HUES48 (cell line): ENCODE data around the gene UBQLN3.

ENCODE experiments used
- H3K27ac ChIP-seq: one replicate; pipeline ENCODE4 v1.7.0; 2013; ENCODE audit warnings: low read depth, low read length, inconsistent platforms
- H3K27me3 ChIP-seq: 2 replicates; pipeline ENCODE4 v1.6.1; 2013; ENCODE audit warnings: mild to moderate bottlenecking, low read length; ENCODE audit not compliant: control insufficient read depth, insufficient read depth
- H3K36me3 ChIP-seq: 2 replicates; pipeline ENCODE4 v1.6.1; 2013; ENCODE audit warnings: low read length; ENCODE audit not compliant: control insufficient read depth, insufficient read depth
- H3K4me1 ChIP-seq: 2 replicates; pipeline ENCODE4 v1.6.1; 2013; ENCODE audit warnings: mild to moderate bottlenecking, low read length; ENCODE audit not compliant: control insufficient read depth, insufficient read depth
- H3K4me3 ChIP-seq: 2 replicates; pipeline ENCODE4 v1.5.1; 2013; ENCODE audit warnings: mild to moderate bottlenecking, low read depth, low read length
- H3K9ac ChIP-seq: 2 replicates; pipeline ENCODE4 v1.6.1; 2013; ENCODE audit warnings: mild to moderate bottlenecking, low read depth, low read length, moderate library complexity
- H3K9me3 ChIP-seq: 2 replicates; pipeline ENCODE4 v1.6.1; 2013; ENCODE audit warnings: low read length; ENCODE audit not compliant: control insufficient read depth, insufficient read depth

Gene UBQLN3

GRCh38 chr11:5505363-5506048 is 4.3 kb downstream of the UBQLN3 start:
- no peaks in the 10 kb centered on the region for H3K9me3 ChIP-seq
- H3K36me3 ChIP-seq, result no peaks in the 10 kb centered on the region
- H3K4me1 ChIP-seq, result no peaks in the 10 kb centered on the region
- no peaks in the 10 kb centered on the region for H3K27me3 ChIP-seq
- H3K9ac ChIP-seq, result no peak overlapping the region
- H3K27ac ChIP-seq, result no peak overlapping the region
- H3K4me3 ChIP-seq, result no peak overlapping the region

- no peak overlapping the region for H3K4me3 ChIP-seq
These were observed 5.3 kb downstream of the UBQLN3 start for GRCh38 chr11:5504403-5504921.

GRCh38 chr11:5500393-5500801 is 9.4 kb downstream of the UBQLN3 start:
- no peak overlapping the region for H3K9ac ChIP-seq

More at GRCh38 chr11:5504403-5504921, 5.3 kb downstream of the UBQLN3 start:
- Histone ChIP-seq H3K4me1 (no peaks in the 10 kb centered on the region), H3K9ac (no peak overlapping the region), H3K27me3 (no peaks in the 10 kb centered on the region), H3K36me3 (no peaks in the 10 kb centered on the region), H3K27ac (no peak overlapping the region), H3K9me3 (no peaks in the 10 kb centered on the region)

GRCh38 chr11:5499671-5500070 is 10.1 kb downstream of the UBQLN3 start:
- H3K27ac ChIP-seq, result no peak overlapping the region
- no peak overlapping the region for H3K4me3 ChIP-seq
- no peak overlapping the region for H3K9ac ChIP-seq

More at GRCh38 chr11:5500393-5500801, 9.4 kb downstream of the UBQLN3 start:
- Histone ChIP-seq H3K27ac (no peak overlapping the region), H3K4me3 (no peak overlapping the region), H3K4me1 (no peaks in the 10 kb centered on the region), H3K9me3 (no peaks in the 10 kb centered on the region), H3K27me3 (no peaks in the 10 kb centered on the region), H3K36me3 (no peaks in the 10 kb centered on the region)

GRCh38 chr11:5489576-5490357 is 20.0 kb downstream of the UBQLN3 start:
- Histone ChIP-seq H3K27me3 (no peaks in the 10 kb centered on the region), H3K4me3 (no peak overlapping the region), H3K36me3 (no peaks in the 10 kb centered on the region), H3K27ac (no peak overlapping the region), H3K9ac (no peak overlapping the region), H3K4me1 (no peaks in the 10 kb centered on the region), H3K9me3 (no peaks in the 10 kb centered on the region)

More at GRCh38 chr11:5499671-5500070, 10.1 kb downstream of the UBQLN3 start:
- Histone ChIP-seq H3K9me3 (no peaks in the 10 kb centered on the region), H3K4me1 (no peaks in the 10 kb centered on the region), H3K36me3 (no peaks in the 10 kb centered on the region), H3K27me3 (no peaks in the 10 kb centered on the region)

GRCh38 chr11:5488798-5489399 is 20.9 kb downstream of the UBQLN3 start:
- no peaks in the 10 kb centered on the region for H3K27me3 ChIP-seq
- no peak overlapping the region for H3K4me3 ChIP-seq
- no peaks in the 10 kb centered on the region for H3K4me1 ChIP-seq
- H3K9me3 ChIP-seq, result no peaks in the 10 kb centered on the region
- H3K36me3 ChIP-seq, result no peaks in the 10 kb centered on the region
- no peak overlapping the region for H3K27ac ChIP-seq
- no peak overlapping the region for H3K9ac ChIP-seq

- H3K4me1 ChIP-seq, result no peaks in the 10 kb centered on the region
These were observed 21.4 kb downstream of the UBQLN3 start, which contains the start of gene OR52D1 for GRCh38 chr11:5488385-5488784. OR52D1 (plus strand) TSS chr11:5488685; CDS start chr11:5488707, 22 bp downstream.

GRCh38 chr11:5486421-5486820 is 23.3 kb downstream of the UBQLN3 start:
- Histone ChIP-seq H3K27ac (no peak overlapping the region), H3K27me3 (no peaks in the 10 kb centered on the region), H3K4me1 (no peaks in the 10 kb centered on the region), H3K9me3 (no peaks in the 10 kb centered on the region), H3K36me3 (no peaks in the 10 kb centered on the region), H3K9ac (no peak overlapping the region), H3K4me3 (no peak overlapping the region)

More at GRCh38 chr11:5488385-5488784, 21.4 kb downstream of the UBQLN3 start, which contains the start of gene OR52D1:
- H3K9me3 ChIP-seq, result no peaks in the 10 kb centered on the region
- no peaks in the 10 kb centered on the region for H3K27me3 ChIP-seq
- no peak within 1 kb of the TSS for H3K4me3 ChIP-seq
- no peak within 1 kb of the TSS for H3K9ac ChIP-seq
- no peak within 1 kb of the TSS for H3K27ac ChIP-seq
- H3K36me3 ChIP-seq, result no peaks in the 10 kb centered on the region

- Histone ChIP-seq H3K4me3 (no peak overlapping the region), H3K9me3 (no peaks in the 10 kb centered on the region), H3K27ac (no peak overlapping the region), H3K36me3 (no peaks in the 10 kb centered on the region), H3K27me3 (no peaks in the 10 kb centered on the region), H3K9ac (no peak overlapping the region), H3K4me1 (no peaks in the 10 kb centered on the region)
These were observed 23.8 kb downstream of the UBQLN3 start for GRCh38 chr11:5486003-5486402.

- Histone ChIP-seq H3K4me1 (no peaks in the 10 kb centered on the region), H3K9me3 (no peaks in the 10 kb centered on the region), H3K9ac (no peak overlapping the region), H3K27ac (no peak overlapping the region), H3K4me3 (no peak overlapping the region), H3K36me3 (no peaks in the 10 kb centered on the region), H3K27me3 (no peaks in the 10 kb centered on the region)
These were observed 33.5 kb downstream of the UBQLN3 start for GRCh38 chr11:5476186-5476819.
